Right lung (tissue), 5 donors: ENCODE data around the gene ADCY7. TPM values are rescaled to one million over a fixed set of nuclear protein-coding genes. Genes with fewer than 3 reads are reported as not detected.

ENCODE experiments used
- DNase-seq, 2 donors: peaks; one replicate each; pipeline ENCODE4 v3.0.0-alpha.2; 2013
- polyA plus RNA-seq, 5 donors: library from polyadenylated mRNA; unstranded; fragments of 120-200 nt; gene quantifications; one replicate each; pipeline versions ENCODE4 v1.2.1 to v1.2.3, GENCODE V29; 2013; ENCODE audit warnings: inconsistent platforms in 1 of 5, low replicate concordance in 1 of 5; ENCODE audit not compliant: insufficient read length in 5 of 5, insufficient read depth in 1 of 5

ADCY7 gene
- polyA plus RNA-seq, 5 donors, result 20.2 to 32.7 (median 24.6) TPM

DNA sequence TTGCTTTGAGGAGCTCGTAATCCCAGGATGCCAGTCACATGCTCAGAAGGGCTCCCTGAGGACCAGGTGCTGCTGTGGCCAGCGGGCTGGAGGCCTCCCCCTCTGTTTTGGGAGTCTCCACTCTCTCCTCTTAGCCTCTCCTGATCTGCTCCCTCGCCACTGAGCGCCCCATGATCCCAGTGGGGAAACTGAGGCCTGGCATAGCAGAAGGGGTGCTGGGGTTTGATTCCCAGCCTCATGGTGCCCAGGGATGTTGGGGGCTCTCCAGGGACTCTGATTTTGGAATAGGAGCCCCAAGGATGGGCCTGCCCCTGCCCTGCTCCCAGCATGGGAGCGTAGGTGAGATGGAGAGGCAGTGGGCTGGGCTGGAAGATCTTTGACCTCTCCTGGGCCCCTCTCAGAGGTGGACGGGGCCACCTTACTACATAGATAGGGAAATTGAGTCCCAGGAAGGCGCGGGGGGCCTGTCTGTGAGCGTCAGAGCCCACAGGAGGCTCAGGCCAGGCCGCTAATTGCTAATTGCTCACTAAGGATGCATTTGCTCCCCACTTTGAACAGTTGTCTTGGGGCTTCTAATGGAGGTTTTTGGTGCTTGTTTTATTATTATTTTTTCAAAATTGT, 525 bp upstream of the ADCY7 start:
- no peak for DNase-seq

DNA sequence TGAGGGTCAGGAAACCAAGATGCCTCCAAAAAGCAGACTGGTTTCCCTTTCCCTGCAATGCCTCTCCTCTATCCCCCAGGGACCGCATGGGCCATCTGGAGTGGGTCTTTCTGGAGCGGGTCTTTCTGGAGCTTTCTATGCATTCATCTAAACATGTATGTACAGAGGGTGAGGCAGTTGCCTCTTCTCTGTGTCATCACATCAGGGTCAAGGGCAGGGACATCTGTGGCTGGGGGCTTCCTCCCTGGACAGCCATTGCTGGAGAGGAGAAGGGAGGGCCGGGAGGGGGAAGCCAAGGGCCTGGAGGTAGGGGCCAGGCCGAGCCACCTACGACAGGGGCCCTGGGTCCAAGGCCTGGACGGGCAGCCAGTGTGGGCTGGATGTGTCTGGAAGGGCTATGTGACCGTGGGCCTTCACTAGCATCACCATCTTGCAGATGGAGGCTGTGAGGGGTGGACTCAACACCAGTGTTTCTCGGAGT, 840 bp downstream of the ADCY7 start:
- no peak for DNase-seq

DNA sequence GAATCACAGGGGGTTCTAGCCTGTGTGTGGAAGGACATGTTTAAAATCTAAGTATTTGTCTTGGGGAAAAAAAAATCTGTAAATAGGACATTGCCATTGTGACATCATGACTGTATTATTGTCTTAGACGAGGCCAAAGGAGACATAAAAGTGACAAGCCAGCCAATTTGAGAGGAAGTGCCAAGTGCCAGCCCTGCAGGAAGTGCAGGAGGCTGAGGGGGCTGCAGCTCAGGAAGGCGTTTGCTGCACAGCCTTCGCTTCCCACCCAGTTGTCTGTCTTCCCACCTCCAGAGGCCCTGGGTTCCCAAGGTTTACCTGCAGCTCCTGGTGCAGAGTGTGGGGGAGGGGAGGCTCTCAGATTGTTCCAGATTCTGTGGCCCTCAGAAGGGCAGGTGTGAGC, 1.3 kb downstream of the ADCY7 start:
- DNase-seq, result no peak

DNA sequence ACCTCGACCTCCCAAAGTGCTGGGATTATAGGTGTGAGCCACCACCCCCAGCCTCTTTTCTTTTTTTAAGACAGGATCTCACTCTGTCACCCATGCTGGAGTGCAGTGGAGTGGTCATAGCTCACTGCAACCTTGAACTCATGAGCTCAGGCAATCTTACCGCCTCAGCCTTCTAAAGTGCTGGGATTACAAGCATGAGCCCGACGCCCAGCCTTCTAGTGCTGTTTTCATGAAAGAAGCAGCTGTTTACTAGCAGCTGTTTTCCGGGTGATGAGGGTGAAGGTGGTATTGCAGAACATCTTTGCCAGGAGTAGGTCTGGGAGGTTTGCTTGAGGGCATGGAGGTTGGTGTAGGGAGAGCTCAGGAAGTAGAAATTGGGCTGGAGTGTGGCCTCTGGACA, 2.0 kb downstream of the ADCY7 start:
- DNase-seq, result no peak

DNA sequence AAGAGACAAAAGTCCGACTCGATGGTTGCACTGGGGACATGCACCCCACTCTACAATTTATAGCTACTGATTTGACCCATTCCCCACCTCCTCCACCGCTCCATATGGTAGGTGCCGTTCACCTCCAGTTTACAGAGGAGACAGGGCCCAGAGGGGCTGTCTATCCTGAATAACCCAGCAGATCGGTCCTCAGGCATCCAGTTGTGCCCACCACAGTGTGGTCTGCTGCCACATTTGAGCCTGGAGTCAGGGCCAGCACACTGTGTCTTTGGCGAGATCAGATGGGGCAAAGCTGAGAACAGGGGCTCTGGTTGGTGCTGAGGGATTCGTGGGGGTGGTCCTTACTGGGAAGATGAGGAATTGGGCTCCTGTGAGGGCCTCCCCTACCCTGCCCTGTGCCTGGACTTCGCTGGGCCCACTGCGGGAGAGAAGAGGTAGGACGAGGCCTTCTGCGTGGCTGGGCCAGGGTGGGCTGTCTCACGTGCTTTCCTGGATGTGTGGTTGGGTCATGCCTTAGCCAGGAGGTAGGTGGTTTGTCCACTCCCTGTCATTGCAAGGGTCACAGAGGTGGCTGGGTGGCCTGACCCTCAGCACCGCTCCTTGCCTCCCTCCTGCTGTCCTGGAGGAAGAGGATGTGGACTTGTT, 2.8 kb downstream of the ADCY7 start:
- DNase-seq, result no peak

DNA sequence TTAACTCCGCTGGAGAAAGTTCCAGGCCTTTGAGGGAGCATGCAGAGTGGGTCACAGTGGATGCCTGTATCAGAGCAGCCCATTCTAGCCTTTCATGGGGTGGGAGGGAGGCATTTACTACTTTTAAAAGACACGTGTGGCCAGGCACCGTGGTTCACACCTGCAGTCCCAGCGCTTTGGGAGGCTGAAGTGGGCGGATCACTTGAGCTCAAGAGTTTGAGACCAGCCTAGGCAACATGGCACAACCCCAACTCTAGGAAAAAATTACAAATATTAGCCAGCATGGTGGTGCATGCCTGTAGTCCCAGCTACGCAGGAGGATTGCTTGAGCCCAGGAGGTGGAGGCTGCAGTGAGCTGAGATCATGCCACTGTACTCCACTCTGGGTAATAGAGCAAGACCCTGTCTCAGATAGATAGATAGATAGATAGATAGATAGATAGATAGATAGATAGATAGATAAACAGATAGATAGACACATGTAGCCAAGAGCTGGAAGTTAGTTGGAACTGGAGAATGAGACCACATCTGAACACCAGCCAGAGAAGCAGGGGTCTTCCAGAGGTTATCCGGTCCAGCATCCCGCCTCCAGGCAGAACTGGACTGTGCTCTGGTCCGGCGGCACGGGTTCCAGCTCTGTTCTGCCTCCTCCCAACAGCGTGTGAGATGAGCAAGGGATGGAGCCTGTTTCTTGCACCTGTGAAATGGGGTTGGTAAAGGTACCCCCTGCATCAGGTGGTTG, 3.6 kb downstream of the ADCY7 start:
- DNase-seq, result no peak

DNA sequence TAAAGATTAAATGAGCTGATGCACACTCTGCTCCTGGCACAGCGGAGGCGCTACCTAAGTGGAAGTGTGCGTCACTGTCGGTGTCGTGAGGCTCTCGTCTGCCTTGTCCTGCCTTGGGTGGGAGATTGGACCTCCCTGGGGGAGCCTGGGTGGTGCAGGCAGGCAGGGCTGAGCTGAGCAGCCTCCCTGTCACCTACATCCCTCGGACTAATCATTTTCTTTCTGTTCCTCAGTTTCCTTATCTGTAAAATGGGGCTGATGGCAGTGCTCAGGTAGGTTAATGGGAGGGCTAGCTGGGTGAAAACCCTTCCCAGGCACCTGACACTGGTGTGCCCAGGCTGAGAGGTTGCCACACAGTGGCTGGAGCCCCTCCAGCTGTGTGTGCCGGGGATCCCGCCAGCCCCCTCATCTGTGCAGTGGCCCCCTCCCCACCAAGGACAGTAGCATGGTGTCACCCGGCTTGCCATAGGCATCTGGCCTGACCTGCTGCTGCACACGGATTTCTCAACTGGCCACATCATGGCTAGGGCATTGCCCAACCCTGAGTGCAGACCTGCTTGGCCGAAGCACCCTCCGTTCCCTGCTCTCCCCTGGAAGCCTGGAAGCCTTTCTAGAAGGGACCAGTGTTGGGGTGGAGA, 4.3 kb downstream of the ADCY7 start:
- DNase-seq, result no peak

GRCh38 chr16:50271148-50272041, 5.0 kb downstream of the ADCY7 start:
- no peak for DNase-seq

DNA sequence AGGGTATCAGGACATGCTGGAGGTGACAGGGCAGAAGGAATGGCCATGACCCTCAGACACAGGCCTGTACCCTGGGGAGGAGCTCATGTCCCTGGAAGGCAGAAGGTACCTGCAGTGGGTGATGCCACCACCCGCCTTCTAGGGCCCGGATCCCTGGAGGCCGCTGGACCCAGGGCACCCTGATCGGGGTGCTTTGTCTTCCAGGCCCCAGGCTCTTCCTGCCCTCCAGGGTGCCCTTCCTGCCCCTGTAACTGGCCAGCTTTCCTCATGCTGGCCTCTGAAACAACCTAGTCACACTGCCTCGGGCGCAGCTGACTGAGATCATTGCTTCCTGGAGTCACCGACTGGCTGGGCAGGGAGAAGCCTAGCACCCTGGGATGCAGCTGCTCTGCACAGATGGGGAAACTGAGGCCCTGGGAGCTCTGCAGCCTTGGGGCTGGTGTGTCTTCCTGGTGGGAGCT, 5.8 kb downstream of the ADCY7 start:
- DNase-seq, result no peak

DNA sequence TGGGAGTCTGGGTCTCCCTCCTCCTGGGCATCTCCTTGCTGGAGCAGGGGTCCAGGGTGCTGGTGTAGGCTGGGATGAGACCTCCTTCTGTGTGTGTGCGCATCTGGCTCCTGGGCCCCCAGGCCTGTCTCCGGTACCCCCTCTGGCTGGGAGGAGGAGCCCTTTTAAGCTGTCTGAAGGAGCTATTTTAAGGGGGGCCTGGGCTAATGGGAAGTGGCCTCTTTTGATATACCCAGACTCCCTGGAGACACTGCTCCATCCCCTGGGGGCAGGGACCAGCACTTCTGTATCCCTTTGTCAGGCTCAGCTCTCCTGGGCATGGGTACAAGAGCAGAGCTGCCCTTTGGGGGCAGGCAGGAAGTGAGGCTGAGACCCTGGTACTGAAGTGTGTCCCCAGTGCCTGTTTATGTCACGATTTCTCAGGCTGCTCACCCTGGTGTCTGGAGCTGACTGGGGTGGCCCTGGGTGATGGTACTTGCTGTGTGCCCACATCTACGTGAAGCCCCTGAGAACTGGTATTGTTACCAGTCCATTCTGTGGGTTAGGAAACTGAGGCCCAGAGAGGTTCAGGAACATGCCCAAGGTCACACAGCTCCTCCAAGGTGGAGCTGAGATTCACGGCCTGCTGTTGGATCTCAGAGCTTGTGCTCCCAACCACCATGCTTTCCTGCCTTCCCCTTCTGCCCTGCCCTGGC, 6.5 kb downstream of the ADCY7 start:
- no peak for DNase-seq

GRCh38 chr16:50273382-50273690, 7.0 kb downstream of the ADCY7 start:
- DNase-seq, result no peak

- DNase-seq, result no peak
Observed at GRCh38 chr16:50273888-50274325, 7.6 kb downstream of the ADCY7 start.

DNA sequence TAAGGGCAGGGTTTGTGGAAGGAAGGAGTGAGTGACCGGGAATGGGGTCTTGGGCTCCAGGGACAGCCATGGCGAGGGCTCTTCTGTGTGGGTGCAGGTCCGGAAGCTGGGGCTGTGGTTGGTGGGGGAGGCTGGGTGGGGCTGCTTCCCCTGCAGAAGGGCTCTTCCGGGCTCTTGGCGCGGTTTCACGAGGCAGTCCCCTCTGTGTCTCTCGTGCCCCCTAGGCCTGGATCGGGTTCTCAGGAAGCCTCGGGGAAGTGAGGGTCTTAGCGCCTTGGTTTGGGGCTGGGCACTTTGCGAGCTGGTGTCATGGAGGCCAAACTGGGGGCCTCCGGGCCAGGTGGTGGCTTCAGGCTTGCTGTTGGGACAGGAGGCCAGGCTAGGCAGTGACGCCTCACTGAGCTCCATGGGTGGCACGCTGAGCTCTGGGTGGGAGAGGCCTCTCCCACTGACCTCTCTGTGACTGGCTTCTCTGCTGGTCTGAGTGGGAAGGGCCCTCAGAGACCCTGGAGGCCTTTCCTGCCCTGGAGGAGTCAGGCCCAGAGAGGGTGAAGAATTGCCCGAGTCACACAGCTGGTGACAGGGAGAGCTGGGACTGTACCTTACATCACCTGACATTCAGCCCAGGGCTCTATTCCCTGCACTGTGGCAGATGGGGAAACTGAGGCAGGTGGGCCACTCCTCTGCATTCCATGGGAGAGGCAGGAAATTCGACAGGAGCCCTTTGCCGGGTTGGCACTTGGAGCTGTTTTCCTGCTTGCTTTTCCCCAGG, 8.2 kb downstream of the ADCY7 start:
- no peak for DNase-seq

DNA sequence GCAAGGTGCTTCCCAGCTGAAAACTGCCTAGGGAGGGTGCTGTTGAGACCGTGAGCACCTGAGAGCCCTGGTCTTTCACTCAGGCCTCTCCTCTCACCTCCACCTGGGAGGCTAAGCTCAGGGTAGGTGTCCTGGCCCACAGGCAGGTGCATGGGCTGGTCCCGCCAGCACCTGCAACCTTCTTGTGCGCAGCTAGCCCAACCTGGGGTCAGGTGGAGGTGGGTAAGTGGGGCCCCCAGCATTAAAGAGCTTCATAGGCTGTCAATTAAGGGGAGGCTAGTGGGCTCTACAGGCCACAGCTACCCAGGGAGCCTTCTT, 8.7 kb downstream of the ADCY7 start:
- no peak for DNase-seq

DNA sequence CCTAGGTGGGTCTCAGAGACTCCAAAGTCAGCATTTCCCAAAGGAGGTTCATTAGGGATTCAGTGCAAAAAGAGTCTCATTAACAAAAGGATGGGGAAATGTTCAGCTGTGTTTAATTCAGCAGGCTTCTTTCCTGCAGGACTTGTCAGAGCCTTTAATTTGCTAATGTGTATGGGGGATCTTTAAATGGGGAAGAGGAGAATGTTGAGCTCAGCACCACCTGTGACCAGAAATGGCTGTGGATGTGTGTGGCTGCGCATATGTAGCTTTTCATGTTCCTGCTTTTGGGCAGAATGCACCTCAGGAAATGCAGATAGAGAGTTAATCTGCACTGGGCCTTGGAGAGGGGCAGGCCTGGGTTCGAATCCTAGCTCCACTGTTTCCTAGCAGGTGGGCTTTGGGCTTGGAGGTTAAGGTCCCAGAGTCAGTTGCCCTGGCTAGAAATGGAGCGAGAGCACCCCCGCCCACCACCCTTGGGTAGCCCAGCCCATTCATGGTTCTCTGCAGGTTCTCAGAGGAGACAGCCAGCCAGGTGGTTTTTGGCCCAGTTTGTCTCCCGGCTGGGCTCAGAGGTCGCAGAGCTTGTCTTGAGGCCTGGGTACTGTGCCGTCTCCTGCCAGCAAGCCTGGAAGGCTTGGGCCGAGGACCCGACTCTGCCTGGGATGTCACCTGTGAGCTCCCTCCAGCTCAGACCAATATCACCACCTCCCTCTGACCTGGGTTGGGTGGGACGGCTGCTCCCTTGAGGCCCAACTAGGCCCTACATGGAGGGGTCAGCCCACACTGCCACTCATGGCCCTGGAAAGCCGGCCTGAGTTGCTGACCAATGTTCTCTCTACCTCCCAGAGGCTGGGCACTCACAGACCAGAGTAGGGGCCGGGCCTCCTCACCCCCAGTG, 9.3 kb downstream of the ADCY7 start:
- DNase-seq, result no peak

DNA sequence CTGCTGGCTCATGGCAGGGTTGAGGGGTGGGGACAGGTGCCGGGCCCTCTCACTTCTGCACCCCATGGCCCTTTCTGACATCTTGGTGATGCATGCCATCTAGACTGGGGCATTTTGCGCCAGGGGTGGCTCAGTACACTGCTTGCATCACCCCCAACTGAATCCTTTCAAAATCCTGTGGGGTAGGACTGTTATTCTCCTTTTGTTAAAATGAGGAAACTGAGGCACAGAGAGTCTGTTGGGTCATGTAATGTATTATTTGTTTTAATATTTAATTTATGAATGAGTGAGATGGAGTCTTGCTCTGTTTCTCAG, 9.9 kb downstream of the ADCY7 start:
- DNase-seq, result no peak

GRCh38 chr16:50276801-50277555, 10.6 kb downstream of the ADCY7 start:
- no peak for DNase-seq

DNA sequence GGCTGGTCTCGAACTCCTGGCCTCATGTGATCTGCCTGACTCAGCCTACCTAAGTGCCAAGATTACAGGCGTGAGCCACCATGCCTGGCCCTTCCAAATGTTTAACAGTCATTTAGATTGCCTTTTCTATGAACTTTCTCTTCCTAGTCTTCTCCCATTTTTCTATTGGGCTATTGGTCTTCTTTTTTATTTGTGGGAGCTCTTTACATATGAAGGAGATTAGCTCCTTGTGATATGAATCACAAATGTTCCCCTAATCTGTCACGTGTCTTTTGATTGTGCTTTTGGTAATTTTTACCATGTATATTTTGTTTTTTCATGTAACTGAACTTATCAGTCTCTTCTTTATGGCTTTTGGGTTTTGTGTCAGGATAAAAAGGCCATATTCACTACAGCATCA, 11.9 kb downstream of the ADCY7 start:
- no peak for DNase-seq

GRCh38 chr16:50279504-50279865, 13.1 kb downstream of the ADCY7 start:
- no peak for DNase-seq
